HepG2 (cell line): ENCODE measurements around the gene SOX9. TPM values are rescaled to one million over a fixed set of nuclear protein-coding genes. Genes with fewer than 3 reads are reported as not detected.

Experiments
- MED13 ChIP-seq: sonication (generic); formaldehyde crosslinking; IDR thresholded peaks from 2 replicates; pipeline ENCODE4 v1.5.0; 2020; ENCODE audit warnings: missing genetic modification reagents
- MIXL1 ChIP-seq: IDR thresholded peaks from 2 replicates; pipeline ENCODE4 v1.6.1; 2016
- PAX8 ChIP-seq: sonication (generic); formaldehyde crosslinking; IDR thresholded peaks from 2 replicates; pipeline ENCODE4 v1.8.0; 2022; ENCODE audit warnings: mild to moderate bottlenecking, missing genetic modification reagents, borderline replicate concordance
- POGZ ChIP-seq: sonication (generic); formaldehyde crosslinking; IDR thresholded peaks from 2 replicates; pipeline ENCODE4 v1.4.0; 2020; ENCODE audit warnings: mild to moderate bottlenecking, missing genetic modification reagents
- ZNF329 ChIP-seq: sonication (generic); formaldehyde crosslinking; IDR thresholded peaks from 2 replicates; pipeline ENCODE4 v1.9.0; 2021; ENCODE audit warnings: low read depth, mild to moderate bottlenecking, missing genetic modification reagents
- ZNF331 ChIP-seq: sonication (generic); formaldehyde crosslinking; IDR thresholded peaks from 2 replicates; pipeline ENCODE4 v1.4.0; 2020; ENCODE audit warnings: missing genetic modification reagents
- ZNF432 ChIP-seq: sonication (generic); formaldehyde crosslinking; IDR thresholded peaks from 2 replicates; pipeline ENCODE4 v1.5.0; 2020; ENCODE audit warnings: missing genetic modification reagents, mild to moderate bottlenecking, borderline replicate concordance
- ZNF460 ChIP-seq: sonication (generic); formaldehyde crosslinking; IDR thresholded peaks from 2 replicates; pipeline ENCODE4 v1.5.1; 2020; ENCODE audit warnings: missing genetic modification reagents, mild to moderate bottlenecking, borderline replicate concordance
- ZNF563 ChIP-seq: sonication (generic); formaldehyde crosslinking; IDR thresholded peaks from 2 replicates; pipeline ENCODE4 v1.8.0; 2022; ENCODE audit warnings: mild to moderate bottlenecking, moderate library complexity, missing genetic modification reagents
- ZNF607 ChIP-seq: sonication (generic); formaldehyde crosslinking; IDR thresholded peaks from 2 replicates; pipeline ENCODE4 v1.5.1; 2020; ENCODE audit warnings: missing genetic modification reagents, mild to moderate bottlenecking, borderline replicate concordance
- polyA plus RNA-seq, 8 experiments: library from polyadenylated mRNA; depleted of rRNA in 3 of 8; stranded (reverse) in 7 of 8; unstranded in 1 of 8; fragments of >200 nt; fragmentation: Illumina TruSeq in 4 of 8; extraction: Trizol in 4 of 8; gene quantifications; 2 replicates each; pipeline versions ENCODE4 v1.2.1 to v1.2.3, GENCODE V29; 2011 to 2016; ENCODE audit warnings: low read depth in 4 of 8, missing spikeins in 1 of 8, mixed read lengths in 1 of 8; ENCODE audit not compliant: insufficient read depth in 1 of 8
- total RNA-seq, 5 experiments: library from RNA; depleted of rRNA; stranded (reverse); fragments of >200 nt; fragmentation: Illumina TruSeq; extraction: Trizol; gene quantifications; 2 replicates each; pipeline ENCODE4 v1.2.3, GENCODE V29; 2016; ENCODE audit warnings: low read depth in 1 of 5
- TF ChIP-seq, protein P1 (sequence below): IDR thresholded peaks from 2 replicates; pipeline ENCODE4 v1.6.1; 2016; ENCODE audit warnings: low read depth, missing genetic modification reagents, missing compliant biosample characterization
- TF ChIP-seq, protein P2 (sequence below): sonication (generic); formaldehyde crosslinking; IDR thresholded peaks from 2 replicates; pipeline ENCODE4 v1.4.0; 2020; ENCODE audit warnings: mild to moderate bottlenecking, missing genetic modification reagents
- TF ChIP-seq, protein P3 (sequence below): sonication (generic); formaldehyde crosslinking; IDR thresholded peaks from 2 replicates; pipeline ENCODE4 v1.5.0; 2020; ENCODE audit warnings: missing genetic modification reagents

The SOX9 gene
- total and polyA plus RNA-seq, 2 of the 13 experiments (the other 11 are each of a cell fraction or from before 2014, with no cell fraction given) = 16.1 to 27.6 TPM

DNA sequence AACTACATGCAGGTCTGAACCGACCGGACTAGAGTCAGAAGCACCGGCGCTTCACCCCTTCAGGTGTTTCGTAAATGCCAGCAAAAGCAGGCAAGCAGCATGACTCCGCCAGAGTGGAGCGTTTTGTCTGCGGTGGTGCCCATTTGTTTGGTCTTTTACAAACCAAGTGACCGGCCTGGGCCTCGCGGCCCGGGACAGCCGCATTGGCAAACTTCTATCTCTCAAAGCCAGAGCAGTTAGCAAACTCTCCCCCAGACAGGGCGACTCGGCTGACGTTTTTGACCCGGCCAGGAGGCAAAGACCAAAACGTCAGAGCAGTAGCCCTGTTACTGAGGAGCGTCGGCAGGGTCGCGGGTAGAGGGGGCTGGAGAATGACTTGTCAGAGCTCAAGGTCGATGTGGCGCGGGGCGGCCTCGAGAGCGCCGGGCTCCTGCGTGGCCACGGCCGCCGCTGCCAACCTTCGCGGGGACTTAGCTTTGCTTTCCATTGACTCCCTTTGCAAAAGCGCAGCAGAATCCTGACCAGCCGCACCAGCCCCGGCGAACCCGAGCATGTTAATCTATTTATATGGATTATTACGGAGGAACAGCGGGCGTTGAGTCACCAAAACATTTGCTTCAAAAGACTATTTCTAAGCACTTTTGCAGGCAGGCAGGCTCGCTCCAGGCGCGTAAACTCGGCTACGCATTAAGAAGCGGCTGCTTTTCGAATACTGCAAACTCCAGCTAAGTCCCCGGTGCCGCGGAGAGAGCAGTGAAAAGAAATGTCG, 763 bp upstream of the SOX9 start (continued):
- TF ChIP-seq, protein P1, sequence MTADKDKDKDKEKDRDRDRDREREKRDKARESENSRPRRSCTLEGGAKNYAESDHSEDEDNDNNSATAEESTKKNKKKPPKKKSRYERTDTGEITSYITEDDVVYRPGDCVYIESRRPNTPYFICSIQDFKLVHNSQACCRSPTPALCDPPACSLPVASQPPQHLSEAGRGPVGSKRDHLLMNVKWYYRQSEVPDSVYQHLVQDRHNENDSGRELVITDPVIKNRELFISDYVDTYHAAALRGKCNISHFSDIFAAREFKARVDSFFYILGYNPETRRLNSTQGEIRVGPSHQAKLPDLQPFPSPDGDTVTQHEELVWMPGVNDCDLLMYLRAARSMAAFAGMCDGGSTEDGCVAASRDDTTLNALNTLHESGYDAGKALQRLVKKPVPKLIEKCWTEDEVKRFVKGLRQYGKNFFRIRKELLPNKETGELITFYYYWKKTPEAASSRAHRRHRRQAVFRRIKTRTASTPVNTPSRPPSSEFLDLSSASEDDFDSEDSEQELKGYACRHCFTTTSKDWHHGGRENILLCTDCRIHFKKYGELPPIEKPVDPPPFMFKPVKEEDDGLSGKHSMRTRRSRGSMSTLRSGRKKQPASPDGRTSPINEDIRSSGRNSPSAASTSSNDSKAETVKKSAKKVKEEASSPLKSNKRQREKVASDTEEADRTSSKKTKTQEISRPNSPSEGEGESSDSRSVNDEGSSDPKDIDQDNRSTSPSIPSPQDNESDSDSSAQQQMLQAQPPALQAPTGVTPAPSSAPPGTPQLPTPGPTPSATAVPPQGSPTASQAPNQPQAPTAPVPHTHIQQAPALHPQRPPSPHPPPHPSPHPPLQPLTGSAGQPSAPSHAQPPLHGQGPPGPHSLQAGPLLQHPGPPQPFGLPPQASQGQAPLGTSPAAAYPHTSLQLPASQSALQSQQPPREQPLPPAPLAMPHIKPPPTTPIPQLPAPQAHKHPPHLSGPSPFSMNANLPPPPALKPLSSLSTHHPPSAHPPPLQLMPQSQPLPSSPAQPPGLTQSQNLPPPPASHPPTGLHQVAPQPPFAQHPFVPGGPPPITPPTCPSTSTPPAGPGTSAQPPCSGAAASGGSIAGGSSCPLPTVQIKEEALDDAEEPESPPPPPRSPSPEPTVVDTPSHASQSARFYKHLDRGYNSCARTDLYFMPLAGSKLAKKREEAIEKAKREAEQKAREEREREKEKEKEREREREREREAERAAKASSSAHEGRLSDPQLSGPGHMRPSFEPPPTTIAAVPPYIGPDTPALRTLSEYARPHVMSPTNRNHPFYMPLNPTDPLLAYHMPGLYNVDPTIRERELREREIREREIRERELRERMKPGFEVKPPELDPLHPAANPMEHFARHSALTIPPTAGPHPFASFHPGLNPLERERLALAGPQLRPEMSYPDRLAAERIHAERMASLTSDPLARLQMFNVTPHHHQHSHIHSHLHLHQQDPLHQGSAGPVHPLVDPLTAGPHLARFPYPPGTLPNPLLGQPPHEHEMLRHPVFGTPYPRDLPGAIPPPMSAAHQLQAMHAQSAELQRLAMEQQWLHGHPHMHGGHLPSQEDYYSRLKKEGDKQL (CRISPR knock-in tag) = no peak
- TF ChIP-seq ZNF331 (CRISPR knock-in tag) = no peak; the same call in 1 of the 2 replicates
- no peak; the same call in none of the 2 replicates for TF ChIP-seq POGZ
- TF ChIP-seq ZNF607 (CRISPR knock-in tag) = peak; percentile 91
- peak; percentile 6; the same call in 1 of the 2 replicates for TF ChIP-seq MIXL1 (CRISPR knock-in tag)
- TF ChIP-seq, protein P2, sequence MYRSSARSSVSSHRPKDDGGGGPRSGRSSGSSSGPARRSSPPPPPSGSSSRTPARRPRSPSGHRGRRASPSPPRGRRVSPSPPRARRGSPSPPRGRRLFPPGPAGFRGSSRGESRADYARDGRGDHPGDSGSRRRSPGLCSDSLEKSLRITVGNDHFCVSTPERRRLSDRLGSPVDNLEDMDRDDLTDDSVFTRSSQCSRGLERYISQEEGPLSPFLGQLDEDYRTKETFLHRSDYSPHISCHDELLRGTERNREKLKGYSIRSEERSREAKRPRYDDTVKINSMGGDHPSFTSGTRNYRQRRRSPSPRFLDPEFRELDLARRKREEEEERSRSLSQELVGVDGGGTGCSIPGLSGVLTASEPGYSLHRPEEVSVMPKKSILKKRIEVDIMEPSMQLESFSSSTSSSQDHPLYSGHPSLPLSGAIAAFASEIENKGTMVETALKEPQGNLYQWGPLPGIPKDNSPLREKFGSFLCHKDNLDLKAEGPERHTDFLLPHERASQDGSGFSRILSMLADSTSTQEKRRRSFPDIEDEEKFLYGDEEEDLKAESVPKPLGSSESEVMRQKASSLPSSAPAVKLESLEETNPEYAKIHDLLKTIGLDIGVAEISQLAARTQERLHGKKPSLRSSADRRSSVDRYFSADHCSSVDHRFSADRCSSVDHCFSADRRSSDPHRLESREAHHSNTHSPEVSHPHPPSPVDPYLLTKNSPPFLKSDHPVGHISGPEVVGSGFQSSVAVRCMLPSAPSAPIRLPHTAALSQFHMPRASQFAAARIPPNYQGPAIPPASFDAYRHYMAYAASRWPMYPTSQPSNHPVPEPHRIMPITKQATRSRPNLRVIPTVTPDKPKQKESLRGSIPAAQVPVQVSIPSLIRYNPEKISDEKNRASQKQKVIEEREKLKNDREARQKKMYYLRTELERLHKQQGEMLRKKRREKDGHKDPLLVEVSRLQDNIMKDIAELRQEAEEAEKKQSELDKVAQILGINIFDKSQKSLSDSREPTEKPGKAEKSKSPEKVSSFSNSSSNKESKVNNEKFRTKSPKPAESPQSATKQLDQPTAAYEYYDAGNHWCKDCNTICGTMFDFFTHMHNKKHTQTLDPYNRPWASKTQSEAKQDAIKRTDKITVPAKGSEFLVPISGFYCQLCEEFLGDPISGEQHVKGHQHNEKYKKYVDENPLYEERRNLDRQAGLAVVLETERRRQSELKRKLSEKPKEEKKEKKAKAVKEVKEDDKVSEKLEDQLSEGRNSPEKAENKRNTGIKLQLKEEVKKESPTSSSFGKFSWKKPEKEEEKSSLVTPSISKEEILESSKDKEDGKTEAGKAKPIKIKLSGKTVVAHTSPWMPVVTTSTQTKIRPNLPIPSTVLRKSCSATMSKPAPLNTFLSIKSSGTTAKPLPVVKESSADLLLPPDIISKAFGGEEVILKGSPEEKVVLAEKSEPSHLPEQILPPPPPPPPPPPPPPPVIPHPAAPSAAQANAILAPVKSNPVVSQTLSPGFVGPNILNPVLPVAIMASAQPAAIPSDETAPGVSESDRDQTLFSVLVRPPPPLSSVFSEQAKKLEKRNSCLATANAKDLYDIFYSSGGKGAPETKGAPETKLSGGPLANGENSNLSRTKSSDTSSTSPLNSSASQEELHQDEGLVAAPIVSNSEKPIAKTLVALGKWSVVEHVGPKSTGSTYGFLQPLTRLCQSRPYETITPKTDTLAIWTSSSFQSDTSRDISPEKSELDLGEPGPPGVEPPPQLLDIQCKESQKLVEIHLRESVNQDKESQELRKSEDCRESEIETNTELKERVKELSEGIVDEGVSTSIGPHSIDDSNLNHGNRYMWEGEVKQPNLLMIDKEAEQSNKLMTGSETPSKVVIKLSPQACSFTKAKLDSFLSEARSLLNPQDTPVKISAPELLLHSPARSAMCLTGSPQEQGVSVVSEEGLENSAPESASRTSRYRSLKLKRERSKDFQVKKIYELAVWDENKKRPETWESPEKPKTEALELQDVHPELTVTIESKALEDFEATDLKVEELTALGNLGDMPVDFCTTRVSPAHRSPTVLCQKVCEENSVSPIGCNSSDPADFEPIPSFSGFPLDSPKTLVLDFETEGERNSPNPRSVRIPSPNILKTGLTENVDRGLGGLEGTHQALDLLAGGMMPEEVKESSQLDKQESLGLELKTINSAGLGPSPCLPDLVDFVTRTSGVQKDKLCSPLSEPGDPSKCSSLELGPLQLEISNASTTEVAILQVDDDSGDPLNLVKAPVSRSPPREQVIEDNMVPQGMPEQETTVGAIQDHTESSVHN (CRISPR knock-in tag) = peak; percentile 58; the same call in 1 of the 2 replicates
- 0 out of 2 replicates have a peak, but pooled peaks have one; percentile 36 for TF ChIP-seq PAX8 (CRISPR knock-in tag)
- TF ChIP-seq MED13 (CRISPR knock-in tag) = no peak
- TF ChIP-seq ZNF563 (CRISPR knock-in tag) = peak; percentile 60; the same call in 1 of the 2 replicates
- TF ChIP-seq ZNF329 (CRISPR knock-in tag) = no peak
- peak; percentile 7; the same call in 1 of the 2 replicates for TF ChIP-seq ZNF460 (CRISPR knock-in tag)
- TF ChIP-seq, protein P3, sequence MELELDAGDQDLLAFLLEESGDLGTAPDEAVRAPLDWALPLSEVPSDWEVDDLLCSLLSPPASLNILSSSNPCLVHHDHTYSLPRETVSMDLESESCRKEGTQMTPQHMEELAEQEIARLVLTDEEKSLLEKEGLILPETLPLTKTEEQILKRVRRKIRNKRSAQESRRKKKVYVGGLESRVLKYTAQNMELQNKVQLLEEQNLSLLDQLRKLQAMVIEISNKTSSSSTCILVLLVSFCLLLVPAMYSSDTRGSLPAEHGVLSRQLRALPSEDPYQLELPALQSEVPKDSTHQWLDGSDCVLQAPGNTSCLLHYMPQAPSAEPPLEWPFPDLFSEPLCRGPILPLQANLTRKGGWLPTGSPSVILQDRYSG (CRISPR knock-in tag) = no peak
- 0 out of 2 replicates have a peak, but pooled peaks have one; percentile 48 for TF ChIP-seq ZNF432
